Measurements from ENCODE around the gene ZMYND8.
A peak's percentile ranks its signal among the peaks of the same experiment; 100 is the strongest.

ZMYND8 gene

GRCh38 chr20:47360297-47361056 is 4.0 kb upstream of the ZMYND8 start (continued):
- TF ChIP-seq AEBP2 (tag by site-specific recombination; IDR thresholded peaks at IDR 0.05; ENCODE audit: borderline replicate concordance): no peak
- peak; percentile 86; the same call in 1 of the 2 replicates for TF ChIP-seq TRIM28 (IDR thresholded peaks at IDR 0.05; ENCODE audit: borderline replicate concordance, low read length)
- TF ChIP-seq ZBTB6 (tag by site-specific recombination; IDR thresholded peaks at IDR 0.05): 0 out of 2 replicates have a peak, but pooled peaks have one; percentile 22
- TF ChIP-seq ZNF221 (tag by site-specific recombination; IDR thresholded peaks at IDR 0.05; ENCODE audit: borderline replicate concordance): no peak
- TF ChIP-seq KLF1 (tag by site-specific recombination; IDR thresholded peaks at IDR 0.05): peak; percentile 52
- TF ChIP-seq ZNF76 (tag by site-specific recombination; IDR thresholded peaks at IDR 0.05; ENCODE audit: borderline replicate concordance, low read depth): peak; percentile 16; the same call in 1 of the 2 replicates
- no peak for TF ChIP-seq ZNF169 (tag by site-specific recombination; IDR thresholded peaks at IDR 0.05)
- peak; percentile 44; the same call in 1 of the 2 replicates for TF ChIP-seq KLF8 (tag by site-specific recombination; IDR thresholded peaks at IDR 0.05)
- TF ChIP-seq SP7 (tag by site-specific recombination; IDR thresholded peaks at IDR 0.05): peak; percentile 84
- peak; percentile 98 for TF ChIP-seq ZSCAN30 (tag by site-specific recombination; IDR thresholded peaks at IDR 0.05)
- 0 out of 2 replicates have a peak, but pooled peaks have one; percentile 33 for TF ChIP-seq SCRT2 (tag by site-specific recombination; IDR thresholded peaks at IDR 0.05)
- peak; percentile 15; the same call in 1 of the 2 replicates for TF ChIP-seq ZNF394 (tag by site-specific recombination; IDR thresholded peaks at IDR 0.05; ENCODE audit: borderline replicate concordance)
- peak; percentile 75 for TF ChIP-seq ZNF341 (tag by site-specific recombination; IDR thresholded peaks at IDR 0.05; ENCODE audit: low read depth)
- no peak for TF ChIP-seq ZNF548 (tag by site-specific recombination; IDR thresholded peaks at IDR 0.05)
- TF ChIP-seq IKZF3 (tag by site-specific recombination; IDR thresholded peaks at IDR 0.05): peak; percentile 80
- TF ChIP-seq ZNF175 (tag by site-specific recombination; IDR thresholded peaks at IDR 0.05): no peak
- no peak; the same call in 1 of the 2 replicates for TF ChIP-seq BCL11A (tag by site-specific recombination; IDR thresholded peaks at IDR 0.05; ENCODE audit: low read depth)
- 0 out of 2 replicates have a peak, but pooled peaks have one; percentile 55 for TF ChIP-seq MZF1 (tag by site-specific recombination; IDR thresholded peaks at IDR 0.05; ENCODE audit: borderline replicate concordance)
- TF ChIP-seq PRDM6 (tag by site-specific recombination; IDR thresholded peaks at IDR 0.05): peak; percentile 56
- TF ChIP-seq ZNF600 (tag by site-specific recombination; IDR thresholded peaks at IDR 0.05): peak; percentile 84
- peak; percentile 12; the same call in 1 of the 2 replicates for TF ChIP-seq ZNF558 (tag by site-specific recombination; IDR thresholded peaks at IDR 0.05)
- no peak for TF ChIP-seq ZNF416 (tag by site-specific recombination; IDR thresholded peaks at IDR 0.05)
- TF ChIP-seq GLIS1 (tag by site-specific recombination; IDR thresholded peaks at IDR 0.05): peak; percentile 80
- TF ChIP-seq ZNF23 (tag by site-specific recombination; IDR thresholded peaks at IDR 0.05; ENCODE audit: borderline replicate concordance): no peak
- peak; percentile 99 for TF ChIP-seq ZBTB44 (tag by site-specific recombination; IDR thresholded peaks at IDR 0.05)
- no peak for TF ChIP-seq ZNF266 (tag by site-specific recombination; IDR thresholded peaks at IDR 0.05; ENCODE audit: low read depth)

All from HEK293 (cell line).